Stimulated activated CD4-positive, alpha-beta T cell treated with anti-CD3 and anti-CD28 coated beads, Interleukin-2, amount 100 ng/mL, for 48 hours (primary cell): ENCODE measurements around the gene MT1G.
A peak's percentile ranks its signal among the peaks of the same experiment; 100 is the strongest.

Experiments used
- DNase-seq, 2 donors: peaks; one replicate each; pipeline ENCODE4 v3.0.0-alpha.2; 2020

Gene MT1G

GRCh38 chr16:56662357-56663354 lies 5.2 kb downstream of the MT1G start:
- no peak for DNase-seq

- DNase-seq: no peak
Measured at GRCh38 chr16:56658327-56658875, 9.5 kb downstream of the MT1G start.

GRCh38 chr16:56657555-56658326 lies 10.1 kb downstream of the MT1G start, which contains the start of gene MT1F:
Gene MT1F, plus strand, starts transcription at chr16:56657959. Its CDS starts 100 bp downstream, at chr16:56658059.
- peak; percentile 56 to 60 for DNase-seq

GRCh38 chr16:56653218-56653617 lies 14.6 kb downstream of the MT1G start:
- no peak for DNase-seq

DNA sequence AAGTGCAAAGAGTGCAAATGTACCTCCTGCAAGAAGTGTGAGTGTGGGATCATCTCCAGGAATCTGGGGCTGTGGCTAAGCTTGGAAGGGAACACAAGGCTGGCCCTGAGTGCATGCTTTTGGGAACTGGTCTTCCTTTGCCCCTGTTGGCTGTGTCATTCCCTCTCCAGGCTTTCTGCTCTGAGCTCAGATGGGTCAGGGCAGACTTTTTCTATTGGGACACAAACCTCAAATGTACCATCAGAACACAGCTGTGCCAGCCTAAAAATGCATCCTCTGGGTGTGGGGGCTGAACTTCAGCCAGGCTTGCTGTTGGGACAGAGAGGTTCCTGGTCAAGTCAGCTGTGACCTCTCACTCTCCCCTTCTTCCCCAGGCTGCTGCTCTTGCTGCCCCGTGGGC lies 15.3 kb downstream of the MT1G start:
- no peak for DNase-seq

GRCh38 chr16:56651586-56651985 lies 16.3 kb downstream of the MT1G start, which contains the start of gene MT1B:
Gene MT1B, plus strand, starts transcription at chr16:56651886. Its CDS starts 68 bp downstream, at chr16:56651954.
- no peak for DNase-seq

GRCh38 chr16:56649820-56650219 lies 18.0 kb downstream of the MT1G start:
- DNase-seq: no peak

GRCh38 chr16:56649271-56649670 lies 18.6 kb downstream of the MT1G start:
- no peak for DNase-seq

DNA sequence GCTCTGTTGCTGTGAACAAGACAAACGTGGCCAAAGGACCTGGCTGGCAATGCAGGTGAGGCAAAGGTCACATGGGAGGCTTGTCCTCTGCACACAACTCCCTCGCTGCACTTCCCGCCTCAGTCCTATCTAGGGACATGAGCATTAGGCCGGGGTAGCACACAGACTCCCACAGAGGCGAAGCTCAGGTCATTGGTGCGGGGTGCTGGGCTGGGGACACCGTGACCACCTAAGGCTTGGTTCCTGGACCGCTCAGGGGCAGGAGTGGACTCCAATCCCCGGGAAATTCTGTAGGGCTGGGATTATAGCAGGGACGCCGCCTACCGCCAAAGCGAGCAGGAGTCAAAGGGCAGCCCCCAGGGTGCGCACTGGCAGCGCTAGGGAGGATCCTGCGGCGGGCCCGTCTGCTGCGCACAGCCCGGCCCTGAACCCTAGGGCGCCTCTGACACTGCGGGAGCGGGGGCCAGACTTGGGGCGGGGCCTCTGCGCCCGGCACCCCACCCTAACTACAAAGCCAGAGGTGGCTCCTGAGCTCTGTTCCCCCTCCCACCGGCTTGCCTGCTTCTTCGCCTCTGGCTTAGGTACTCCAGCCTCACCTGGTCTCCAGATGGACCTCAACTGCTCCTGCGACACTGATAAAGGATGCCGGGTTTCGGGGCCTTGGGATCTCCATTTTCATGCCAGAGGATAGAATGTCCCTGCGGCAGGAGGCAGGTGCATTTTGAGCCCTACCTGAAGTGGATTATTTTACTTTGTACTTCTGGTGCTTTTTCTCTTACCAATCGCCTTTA lies 20.0 kb downstream of the MT1G start:
- no peak for DNase-seq

- no peak for DNase-seq
Measured at GRCh38 chr16:56645838-56646237, 22.0 kb downstream of the MT1G start.

GRCh38 chr16:56645311-56645710 lies 22.6 kb downstream of the MT1G start:
- DNase-seq: no peak

DNA sequence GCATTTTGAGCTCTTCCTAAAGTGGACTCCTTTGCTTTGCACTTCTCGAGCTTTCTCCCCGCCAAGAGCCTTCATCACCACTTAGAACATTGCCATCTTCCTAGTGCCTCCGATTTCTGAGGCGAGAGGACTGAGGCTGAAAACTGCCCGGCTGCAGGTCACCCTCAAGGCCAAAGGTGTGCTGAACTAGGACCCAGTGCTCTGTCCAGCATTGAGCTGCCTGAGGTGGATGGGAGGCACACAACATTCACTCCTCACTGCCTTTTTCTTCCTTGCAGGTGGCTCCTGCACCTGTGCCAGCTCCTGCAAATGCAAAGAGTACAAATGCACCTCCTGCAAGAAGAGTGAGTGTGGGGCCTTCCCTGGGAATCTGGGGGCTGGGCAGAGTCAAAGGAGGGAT lies 24.0 kb downstream of the MT1G start:
- DNase-seq: no peak

- DNase-seq: peak; percentile 70 to 74
Measured at GRCh38 chr16:56643080-56643778, 24.6 kb downstream of the MT1G start.

DNA sequence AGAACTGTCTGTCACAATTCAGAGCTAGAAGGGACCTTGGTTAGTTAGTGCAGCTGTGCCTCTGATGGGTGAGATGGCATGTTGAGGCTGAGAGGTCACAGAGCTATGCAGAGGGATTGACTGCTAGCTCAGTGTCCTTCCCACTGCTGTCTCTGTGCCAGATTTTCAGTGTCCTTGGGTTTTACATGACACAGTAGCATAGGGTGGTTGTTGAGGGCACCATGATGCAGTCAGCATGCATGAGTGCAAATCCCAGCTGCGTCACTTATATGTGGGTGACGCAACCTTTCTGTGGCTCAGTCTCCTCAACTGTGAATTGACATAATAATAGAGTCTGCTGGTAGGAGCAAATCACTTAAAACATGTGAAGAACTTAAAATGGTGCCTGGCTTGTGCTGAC lies 26.7 kb downstream of the MT1G start:
- no peak for DNase-seq

DNA sequence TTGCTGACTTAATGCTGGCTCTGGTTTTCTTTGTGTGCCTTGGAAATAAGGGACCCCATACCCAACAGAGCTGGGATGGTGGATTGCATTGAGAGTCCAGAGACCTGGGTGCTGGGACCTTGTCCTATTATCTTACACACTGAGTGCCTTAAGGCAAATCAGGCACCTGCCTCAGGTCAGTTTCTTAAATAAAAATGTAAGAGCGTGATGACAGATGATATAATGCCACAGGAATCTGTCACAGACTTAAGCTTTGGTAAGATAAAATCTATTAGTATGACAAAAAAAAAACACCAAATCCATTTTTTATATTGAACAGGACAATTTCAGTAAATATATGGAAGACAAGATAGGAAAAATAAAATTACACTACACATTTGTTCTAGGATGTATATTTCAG lies 27.8 kb downstream of the MT1G start:
- DNase-seq: no peak

DNA sequence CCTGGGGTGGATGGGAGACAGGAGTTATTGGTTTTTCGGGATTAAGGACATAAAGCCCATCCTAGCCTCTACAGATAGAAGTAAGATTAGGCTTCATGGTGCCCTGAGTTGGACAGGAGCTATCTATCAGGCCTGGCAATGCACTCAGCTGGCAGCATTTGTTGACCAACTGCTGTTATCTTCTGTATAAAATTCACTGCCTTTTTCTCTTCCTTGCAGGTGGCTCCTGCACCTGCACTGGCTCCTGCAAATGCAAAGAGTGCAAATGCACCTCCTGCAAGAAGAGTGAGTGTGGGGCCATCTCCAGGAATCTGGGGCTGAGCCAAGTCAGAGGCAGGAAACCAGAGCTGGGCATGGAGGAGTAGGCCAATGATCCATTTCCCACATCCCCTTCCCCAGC lies 28.8 kb downstream of the MT1G start:
- no peak for DNase-seq

- DNase-seq: no peak
Measured at GRCh38 chr16:56637814-56638750, 29.8 kb downstream of the MT1G start, which contains the start of gene MT1A. Gene MT1A, plus strand, starts transcription at chr16:56638666. Its CDS starts 73 bp downstream, at chr16:56638739.

DNA sequence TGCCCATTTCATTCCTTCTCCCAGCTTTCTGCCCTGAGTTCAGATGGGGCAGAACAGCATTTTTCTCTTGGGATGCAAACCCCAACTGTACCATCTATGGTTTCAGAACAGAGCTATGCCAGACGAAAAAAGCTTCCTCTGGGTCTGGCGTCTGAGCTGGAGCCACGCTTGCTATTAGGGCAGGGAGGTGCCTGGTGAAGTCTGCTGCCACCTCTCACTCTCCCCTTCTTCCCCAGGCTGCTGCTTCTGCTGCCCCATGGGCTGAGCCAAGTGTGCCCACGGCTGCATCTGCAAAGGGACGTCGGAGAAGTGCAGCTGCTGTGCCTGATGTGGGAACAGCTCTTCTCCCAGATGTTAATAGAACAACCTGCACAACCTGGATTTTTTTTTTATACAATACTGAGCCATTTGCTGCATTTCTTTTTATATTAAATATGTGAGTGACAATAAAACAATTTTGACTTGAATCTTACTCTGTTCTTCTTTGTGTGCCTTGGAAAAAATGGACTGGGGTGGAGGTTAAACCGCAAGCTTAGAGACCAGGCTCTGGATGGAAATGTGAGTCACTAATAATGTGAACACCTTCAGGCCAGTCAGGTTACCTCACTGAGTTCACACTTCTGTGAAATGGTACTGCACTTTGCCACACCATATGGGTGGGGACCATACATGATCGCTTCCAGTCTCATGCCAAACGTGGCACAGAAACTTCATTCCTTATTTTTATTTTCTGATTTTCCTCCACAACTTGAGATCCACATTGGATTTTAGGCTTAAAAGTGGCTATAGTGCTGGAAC lies 31.1 kb downstream of the MT1G start:
- DNase-seq: no peak

DNA sequence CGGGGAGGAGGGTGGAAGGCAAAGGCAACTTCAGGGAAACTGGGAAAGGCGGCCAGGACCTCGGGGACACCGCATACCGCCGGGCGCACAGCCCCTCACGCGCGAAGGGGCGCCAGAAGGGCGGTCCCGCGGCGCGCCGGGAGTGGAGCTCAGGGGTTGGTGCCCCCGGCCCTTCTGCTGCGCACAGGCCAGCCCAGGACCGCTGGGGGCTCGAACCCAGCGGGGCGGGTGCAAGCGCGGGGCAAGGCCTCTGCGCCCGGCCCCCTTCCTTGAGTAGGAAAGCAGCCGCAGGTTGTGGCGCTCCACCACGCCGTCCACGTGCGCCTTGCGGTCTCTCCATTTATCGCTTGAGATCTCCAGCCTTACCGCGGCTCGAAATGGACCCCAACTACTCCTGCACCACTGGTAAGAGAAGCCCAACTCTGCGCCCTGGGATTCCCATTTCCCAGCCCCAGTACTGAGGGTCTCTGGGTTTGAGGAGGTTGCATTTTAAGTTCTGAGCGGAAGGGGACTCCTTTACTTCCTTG lies 32.4 kb downstream of the MT1G start:
- no peak for DNase-seq
